GDM1 (cell line): ENCODE results near the gene PARD3B.

Experiments used
- DNase-seq: peaks from one replicate; lab custom pipeline; 2025; lab: John Stamatoyannopoulos, UW

Gene PARD3B

DNA sequence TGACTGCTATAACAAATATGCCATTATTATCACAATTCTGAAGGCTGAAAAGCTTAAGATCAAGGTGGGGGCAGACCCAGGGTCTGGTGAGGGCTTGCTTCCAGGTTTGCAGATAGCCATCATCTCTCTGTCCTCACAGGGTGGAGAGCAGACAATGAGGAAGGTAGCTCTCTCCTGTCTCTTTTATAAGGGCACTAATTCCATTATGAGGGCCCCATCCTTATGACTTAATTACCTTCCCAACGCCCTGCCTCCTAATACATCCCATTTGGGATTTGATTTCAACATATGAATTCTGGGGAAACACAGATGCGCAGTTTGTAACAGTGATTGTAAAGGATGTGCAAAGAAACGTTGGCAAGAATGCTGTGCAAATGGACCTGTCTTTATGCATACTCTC is 44.8 kb downstream of the PARD3B start:
- DNase-seq: no peak

DNA sequence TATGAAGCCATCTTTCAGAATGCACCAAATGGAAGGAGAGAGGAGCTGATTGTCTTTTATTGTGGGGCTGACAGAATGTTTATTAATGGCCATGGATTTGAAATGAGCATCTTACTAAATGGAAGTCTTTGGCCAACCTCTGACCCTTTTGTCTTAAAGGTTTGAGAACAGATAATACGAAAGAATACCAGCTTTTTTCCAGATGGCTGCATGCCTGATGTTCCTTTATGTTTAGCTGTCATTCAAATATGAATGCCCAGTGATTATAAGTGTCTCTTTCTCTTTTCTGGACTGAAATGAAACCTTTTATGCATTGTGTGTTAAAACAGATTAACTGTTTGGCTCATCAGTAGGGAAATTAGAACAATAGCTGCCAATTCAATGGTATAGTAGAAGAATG is 46.0 kb downstream of the PARD3B start:
- no peak for DNase-seq

DNA sequence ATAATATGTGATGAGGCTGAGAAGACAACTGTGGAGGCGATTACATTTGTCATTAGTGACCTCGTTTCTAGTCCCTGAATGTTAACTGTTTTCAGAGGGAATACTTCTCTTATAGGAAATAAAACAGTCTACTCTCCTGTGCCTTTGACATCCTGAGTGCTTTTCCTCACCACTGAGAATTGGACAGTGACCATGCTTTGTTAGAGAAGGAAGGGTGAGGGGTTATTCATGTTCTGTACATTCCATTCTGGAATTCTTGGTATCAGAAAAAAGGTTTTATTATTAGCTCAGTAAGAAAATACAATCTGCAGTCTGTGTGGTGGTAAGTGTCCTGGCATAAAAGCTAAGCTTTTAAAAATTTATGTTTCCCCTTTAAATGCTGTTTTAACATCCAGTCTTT is 58.8 kb downstream of the PARD3B start:
- no peak for DNase-seq

DNA sequence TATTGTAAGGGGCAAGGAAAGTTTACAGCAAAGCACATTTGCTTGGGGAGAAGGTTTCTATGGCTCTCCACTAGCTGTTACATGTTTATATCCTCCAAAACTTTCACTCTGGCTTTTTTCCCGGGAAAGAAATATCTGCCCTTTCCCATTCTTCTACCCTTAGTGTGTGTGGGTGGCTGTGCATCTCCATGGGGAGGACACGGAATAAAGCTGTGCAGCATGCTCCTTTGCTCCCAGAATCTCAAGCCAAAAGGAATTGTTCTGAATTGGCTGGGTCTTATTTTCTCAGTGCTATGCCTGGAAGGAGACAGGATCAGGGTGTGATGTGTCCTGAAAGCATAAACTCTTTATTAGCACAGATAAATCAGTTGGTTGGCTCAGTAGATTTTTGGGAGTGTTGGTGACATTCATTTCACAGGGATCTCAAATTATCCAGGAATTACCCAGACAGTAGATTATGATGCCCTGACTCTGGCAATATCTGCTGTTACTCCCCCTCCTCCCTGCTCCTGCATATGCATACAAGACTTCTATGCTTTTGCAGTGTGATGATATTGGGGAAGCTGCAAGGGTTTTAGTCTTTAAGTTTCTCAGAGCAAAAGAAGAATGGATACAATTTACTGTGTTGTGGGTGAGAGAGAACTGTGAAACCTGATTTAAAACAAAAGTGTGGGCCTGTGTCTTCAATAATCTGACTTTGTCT is 63.1 kb downstream of the PARD3B start:
- DNase-seq: no peak

DNA sequence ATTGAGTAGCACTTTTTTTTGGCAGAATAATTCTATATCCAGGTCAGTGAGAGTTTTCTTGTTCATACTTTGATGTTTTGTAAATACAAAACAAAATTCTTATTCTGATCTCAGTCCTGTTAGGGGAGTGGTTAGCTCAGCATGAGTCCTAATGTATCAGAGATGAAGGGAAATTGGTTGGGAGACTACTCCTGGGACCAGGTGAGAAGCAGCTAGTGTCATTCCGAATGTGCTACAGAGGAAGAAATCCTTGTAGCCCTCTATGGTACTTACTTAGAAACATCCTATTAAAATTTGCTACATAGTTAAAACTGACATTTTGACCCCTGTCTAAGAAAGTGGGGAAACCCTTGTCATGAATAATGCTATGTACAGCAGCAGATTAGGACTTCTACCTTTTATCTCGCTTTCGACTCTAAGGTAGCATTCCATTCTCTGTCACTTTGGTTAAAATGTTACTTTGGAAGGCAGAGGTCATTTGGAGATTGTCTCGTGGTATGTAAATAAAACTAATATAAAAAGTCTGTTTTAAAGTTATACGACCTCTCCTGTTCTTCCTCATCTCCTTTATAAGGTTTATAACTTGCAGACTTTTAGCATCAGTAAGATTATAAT is 65.8 kb downstream of the PARD3B start:
- no peak for DNase-seq

DNA sequence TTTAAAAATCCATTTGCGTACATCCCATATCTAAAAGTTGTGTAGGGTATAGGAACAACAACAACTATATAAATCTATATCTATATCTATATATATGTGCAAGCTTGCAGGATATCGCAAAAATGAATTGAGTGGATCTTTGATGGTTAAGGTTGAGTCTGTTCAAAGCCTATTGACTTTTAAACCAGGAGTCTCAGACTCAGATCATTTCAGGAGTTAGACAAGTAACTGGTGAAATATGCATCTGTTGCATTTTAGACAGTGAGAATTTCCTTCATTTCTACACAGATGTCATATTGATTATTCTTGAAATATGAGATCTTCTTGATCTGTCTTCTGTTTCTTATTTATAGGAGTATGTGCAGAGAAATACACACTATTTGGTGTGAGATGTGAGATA is 66.5 kb downstream of the PARD3B start:
- no peak for DNase-seq

DNA sequence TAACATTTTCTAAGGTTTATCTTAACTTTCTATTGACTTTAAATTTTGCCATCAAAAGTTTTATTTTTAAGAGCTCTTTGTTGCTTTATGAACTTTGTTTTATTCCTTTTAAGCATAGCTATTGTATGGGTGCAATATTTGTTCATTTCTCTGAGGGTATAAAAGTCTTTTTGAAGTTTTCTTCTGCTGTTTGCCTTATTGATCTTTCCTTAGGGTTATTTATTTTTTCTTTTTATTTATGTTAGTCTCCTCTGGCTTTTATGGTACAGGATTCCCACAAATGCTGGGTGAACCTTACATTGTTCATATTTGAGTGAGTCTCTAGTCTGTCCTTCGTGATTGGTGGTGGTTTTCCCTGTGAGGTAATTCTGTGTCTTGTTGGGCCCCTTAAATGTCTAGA is 68.4 kb downstream of the PARD3B start:
- no peak for DNase-seq

DNA sequence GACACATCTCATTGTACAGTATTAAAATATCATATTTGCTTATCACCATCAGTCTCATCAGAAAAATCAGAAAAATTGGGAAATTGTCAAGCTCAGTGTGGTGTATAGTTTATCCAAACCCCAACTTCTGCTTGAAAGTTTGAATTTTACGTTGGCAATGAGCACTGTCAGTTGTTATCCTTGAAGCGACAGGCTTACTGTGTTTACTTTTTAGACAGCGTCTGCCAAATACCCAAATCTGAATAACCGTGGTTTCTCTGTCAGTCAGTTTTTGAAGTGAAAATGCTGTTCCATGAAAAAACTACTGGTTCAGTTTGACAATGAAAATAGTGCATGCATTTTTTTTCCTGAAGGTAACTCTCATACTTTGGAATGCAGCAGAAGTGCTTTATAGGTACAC is 70.2 kb downstream of the PARD3B start:
- no peak for DNase-seq

DNA sequence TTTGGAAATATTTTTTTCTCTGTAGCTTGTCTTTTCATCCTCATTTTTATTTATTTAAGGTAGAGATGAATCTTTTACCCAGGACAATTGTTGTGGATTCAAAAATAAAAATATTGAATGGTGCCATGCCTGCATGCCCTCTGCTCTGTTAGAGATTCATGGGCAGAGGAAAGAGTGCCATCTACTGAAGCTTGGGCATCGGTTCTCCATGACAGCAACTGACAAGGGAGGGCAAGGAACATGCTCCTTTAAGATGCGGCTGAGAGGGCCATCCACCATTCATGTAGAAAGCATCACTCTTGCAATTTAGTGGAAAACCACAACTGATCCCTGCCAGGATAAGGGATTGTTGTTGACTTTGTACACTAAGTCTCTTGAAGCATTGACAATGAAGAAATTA is 79.9 kb downstream of the PARD3B start:
- DNase-seq: no peak

DNA sequence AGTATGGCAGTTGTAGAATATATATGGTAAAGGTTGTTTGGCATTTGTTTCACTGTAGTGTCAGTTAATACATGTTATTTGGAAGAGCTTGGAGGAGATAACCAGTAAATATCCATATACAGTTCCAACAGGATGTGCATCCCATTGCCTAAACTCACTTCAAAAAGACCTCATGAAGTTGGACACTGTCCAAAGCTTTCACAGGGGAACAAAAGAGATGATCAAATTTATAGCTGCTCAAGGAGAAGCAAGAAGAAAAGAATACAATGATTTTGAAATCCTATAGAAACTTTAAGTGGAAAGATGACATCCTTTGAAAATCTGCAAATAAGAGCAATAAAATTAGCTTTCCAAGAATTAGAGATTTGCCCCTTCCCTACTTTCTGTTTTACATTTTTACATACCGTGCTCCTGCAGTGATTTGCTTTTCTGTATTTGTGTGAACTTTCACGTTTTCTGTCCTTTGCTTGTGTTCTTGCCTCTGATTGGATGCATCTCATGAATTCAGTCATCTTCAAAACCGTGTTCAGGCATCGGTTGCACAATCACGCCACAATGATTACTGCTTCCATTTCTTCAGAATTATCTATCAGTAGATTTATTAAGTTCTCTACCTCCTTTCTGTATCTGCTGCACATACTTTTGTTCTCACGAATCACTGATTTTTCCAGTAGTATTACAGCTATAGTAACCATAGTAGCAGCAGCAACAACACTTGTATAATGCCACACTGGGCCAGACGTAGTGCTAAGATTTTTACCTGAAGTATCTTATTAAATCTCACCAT is 83.8 kb downstream of the PARD3B start:
- DNase-seq: no peak

DNA sequence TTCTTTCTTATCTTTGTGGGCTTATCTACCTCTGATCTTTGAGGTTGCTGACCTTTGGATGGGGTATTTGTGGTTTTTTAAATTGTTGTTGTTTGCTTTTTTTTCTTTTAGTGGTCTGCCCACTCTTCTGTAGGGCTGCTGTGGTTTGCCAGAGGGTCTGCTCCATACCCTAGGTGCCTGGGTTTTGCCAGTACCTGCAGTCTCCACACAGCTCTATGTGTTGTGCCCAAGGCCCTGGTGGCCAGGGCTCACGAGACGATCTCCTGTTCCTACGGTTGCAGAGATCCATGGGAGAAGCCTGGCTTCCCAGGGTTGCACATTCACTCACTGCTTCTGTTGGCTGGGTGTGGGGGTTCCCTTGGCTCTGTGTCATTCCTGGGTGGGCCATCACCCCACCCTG is 87.1 kb downstream of the PARD3B start:
- no peak for DNase-seq

DNA sequence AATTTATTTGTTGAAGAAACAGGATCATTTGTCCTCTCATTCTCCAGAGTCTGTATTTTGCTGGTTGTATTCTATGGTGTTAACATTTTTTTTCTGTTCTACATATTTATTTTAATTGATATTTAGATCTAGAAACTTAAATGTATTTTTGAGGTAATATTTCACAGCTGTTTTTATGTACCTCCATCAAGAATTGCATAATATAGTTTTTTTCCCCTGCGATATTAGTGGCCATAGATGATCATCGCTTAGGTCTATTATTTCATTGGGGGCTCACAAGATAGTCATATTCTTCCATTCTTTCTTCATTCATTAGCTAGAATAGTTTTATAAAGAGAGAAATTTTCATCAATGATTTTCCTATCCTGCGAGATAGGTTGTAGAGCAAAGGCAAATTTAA is 89.3 kb downstream of the PARD3B start:
- no peak for DNase-seq

DNA sequence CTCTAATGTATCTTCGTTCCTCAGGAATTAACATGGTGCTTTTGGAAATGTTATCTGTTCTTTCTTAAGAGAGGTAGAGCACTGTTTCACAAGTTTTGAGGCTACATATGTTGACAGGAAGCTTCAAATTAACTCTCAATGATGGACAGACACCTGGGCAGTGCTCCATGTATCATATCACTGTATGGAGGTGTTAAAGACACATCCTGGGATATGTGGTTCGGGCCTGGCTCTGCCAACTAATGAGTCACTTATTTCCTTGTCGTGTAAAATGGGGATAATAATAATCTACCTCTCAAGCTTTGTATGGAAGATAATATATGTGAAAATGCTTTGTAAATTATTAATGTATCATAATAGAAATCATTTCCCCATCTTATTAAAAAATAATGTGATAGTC is 90.2 kb downstream of the PARD3B start:
- DNase-seq: no peak

DNA sequence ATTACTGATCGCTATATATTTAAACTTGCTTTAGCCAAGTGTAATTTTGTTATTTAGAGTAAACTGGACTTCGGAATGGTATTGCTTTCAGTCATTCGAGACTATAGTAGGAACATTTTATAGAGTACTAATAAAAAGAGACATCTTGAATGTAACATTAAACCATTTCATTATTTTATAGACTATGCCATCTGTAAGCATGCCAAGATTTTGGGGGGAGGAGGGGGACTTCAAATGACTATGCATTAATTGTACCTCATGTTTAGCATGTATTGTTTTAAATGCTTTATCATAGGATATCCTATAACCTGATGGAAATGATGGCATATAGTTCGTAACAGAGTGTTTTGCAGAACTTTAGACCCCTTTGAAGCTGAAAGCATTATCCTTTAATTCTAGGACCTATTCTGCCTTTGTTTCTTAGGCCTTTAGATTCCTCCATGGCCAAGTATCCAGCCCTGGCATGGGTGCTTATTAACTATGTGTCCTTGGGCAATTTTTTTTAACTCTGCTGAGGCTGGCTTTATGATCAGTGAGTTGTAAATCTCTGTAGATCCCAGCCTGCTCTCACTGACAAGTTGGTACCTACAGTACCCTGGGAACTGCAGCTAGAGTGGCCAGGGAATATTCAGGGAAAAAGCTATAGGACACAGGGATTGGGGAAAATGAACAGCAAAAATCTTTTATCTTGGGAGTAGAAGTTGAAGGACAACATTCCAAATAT is 93.4 kb downstream of the PARD3B start:
- DNase-seq: no peak

DNA sequence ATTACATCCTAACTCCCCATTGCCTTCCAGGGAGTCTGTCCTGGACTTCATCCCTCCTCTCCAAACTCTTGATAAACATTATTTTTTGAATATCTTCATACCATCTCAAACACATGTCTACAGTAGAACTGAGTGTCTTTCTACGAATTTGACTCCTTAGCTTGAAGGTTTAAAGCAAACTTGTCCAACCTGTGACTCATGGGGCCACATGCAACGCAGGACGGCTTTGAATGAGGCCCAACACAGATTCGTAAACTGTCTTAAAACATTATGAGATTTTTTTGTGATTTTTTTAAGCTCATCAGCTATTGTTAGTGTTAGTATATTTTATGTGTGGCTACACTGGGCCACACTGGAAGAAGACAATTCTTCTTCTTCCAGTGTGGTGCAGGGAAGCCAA is 98.1 kb downstream of the PARD3B start:
- no peak for DNase-seq

DNA sequence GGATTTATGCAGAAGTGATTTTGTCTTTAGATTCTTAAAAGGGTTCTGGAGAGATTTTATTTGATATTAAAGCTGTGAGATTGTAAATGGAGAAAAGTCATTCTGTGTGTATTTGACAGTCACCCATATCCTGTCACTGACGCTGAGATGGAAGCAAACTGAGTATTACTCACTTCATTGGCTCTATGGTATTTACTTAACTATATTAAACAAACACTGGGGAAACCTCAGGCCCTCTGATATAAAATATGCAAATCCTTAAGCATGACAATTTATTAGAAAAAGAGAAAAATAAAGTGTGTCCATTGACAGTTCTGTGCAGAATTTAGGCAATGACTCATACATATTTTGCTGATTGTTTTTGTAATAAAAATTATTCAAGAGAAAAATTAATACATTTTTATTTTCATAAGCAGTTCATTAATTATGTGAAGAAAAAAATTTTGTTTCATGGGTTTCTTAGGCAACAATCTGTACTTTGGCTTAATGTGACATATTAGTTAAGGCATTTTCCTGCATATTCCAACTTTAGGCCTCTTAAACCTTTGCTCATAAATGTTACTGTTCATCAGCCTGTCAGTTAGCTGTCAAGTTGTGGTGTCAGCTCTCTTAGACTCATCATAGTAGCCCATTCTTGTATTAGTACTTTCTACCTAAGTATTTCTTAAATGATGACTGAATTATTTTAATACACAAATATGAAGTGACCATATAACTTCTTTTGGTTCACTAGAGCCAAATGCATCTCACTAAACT is 99.9 kb downstream of the PARD3B start:
- no peak for DNase-seq

DNA sequence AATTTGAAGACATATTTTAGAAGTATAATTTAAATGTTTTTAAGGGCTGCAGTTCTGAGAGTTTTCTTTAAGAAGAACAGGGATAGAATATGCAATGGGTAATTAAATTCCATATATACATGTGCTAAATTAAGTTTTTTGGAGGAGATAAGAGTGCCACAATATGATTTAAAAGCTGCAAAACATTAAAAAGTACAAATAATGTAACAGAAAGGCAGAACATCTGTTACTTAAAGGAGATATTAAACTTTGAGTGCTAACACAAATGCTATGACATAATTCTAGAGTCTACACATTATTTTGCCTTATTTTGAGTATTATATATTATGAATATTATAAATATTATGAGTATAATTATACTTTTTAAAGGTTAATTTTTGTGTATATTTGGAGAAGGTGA is 102.4 kb downstream of the PARD3B start:
- DNase-seq: no peak

DNA sequence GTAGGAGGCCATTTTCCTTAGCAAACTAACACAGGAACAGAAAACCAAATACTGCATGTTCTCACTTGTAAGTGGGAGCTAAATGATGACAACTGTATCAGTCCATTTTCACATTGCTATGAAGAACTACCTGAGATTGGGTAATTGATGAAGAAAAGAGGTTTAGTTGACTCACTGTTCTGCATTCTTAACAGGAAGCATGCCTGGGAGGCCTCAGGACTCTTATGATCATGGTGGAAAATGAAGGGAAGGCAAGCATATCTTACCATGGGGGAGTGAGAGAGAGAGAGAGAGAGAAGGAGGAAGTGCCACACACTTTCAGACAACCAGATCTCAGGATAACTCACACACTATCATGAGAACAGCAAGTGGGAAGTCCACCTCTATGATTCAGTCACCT is 105.3 kb downstream of the PARD3B start:
- DNase-seq: no peak

DNA sequence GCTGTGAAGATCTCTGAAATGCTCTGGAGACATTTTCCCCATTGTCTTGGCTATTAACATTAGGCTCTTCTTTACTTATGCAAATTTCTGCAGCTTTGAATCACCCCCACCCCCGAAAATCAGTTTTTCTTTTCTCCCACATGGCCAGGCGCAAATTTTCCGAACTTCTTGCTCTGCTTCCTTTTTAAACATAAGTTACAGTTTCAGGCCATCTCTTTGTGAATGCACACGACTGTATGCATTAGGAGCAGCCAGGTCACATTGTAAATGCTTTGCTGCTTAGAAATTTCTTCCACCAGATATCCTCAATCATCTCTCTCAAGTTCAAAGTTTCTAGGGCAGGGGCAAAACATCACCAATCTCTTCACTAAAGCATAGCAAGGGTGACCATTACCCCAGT is 106.8 kb downstream of the PARD3B start:
- no peak for DNase-seq

DNA sequence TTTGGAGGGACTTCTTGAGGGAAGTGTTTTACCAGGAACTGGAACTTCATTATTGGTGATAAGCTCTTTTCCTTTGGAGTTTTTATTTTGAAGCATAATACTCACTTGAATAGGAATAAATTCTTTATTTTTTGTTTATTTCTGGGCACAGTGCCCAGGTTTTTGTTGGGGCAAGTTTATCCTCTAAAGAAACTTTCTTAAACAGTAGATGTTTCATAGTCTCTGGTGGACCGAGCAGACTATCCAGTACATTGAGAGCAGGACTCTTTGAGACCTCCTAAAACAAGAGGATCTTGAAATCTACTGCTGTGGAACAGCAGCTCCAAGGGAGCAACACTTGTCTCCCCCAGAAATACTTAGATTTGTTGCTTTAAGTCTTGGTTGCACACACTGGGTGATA is 109.4 kb downstream of the PARD3B start:
- DNase-seq: no peak

DNA sequence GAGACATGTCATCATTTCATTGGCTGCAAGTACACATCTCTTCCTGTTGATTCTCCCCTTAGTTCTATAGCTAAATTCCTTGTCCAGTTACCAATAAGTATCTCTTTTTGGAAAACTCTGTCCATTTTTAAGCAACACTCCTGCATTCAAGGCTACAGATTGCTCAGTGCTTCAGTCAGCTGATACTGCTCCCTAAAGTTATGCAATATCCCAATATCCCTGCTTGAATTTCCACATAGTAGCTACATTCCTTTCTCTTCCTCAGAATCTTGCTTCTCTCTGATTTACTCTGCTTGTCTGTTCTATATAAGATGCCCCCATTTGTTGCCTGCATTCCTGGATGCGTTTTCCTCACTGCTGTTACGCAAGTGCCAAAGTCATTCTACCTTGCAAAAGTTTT is 109.8 kb downstream of the PARD3B start:
- DNase-seq: no peak

DNA sequence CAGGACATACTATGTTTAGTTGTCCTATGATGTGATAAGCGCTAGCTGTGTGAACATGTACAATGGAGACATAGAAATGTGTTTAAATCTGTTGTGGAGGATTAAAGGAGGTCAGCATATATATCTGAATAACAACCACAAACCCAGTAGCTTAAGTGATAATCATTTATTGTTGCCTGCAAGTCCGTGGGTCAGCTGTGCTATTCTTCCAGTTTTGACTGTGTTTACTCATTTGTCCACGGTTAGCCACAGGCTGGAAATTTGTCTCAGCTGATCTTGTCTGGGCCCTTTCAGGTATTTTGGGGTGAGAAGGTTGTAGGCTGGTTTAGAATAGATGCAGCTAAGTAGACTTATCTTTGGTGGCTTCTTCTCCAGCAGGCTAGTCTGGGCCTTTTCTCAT is 110.4 kb downstream of the PARD3B start:
- no peak for DNase-seq
